WERI-Rb-1 (cell line): ENCODE data around the gene NBAS.

Experiments used
- DNase-seq: peaks from one replicate; pipeline ENCODE4 v3.0.0-alpha.2; 2020
- H3K27ac ChIP-seq: fragments of 250-450 bp; sonication (Bioruptor Pico); 2 replicates; pipeline ENCODE4 v1.5.1; 2020; ENCODE audit warnings: mild to moderate bottlenecking, moderate library complexity
- H3K27me3 ChIP-seq: fragments of 250-450 bp; sonication (Bioruptor Pico); 2 replicates; pipeline ENCODE4 v1.5.1; 2021; ENCODE audit warnings: mild to moderate bottlenecking, low read depth, moderate library complexity; ENCODE audit not compliant: insufficient read depth, severe bottlenecking
- H3K36me3 ChIP-seq: fragments of 250-450 bp; sonication (Bioruptor Pico); 2 replicates; pipeline ENCODE4 v1.5.1; 2020; ENCODE audit warnings: mild to moderate bottlenecking, moderate library complexity
- H3K4me3 ChIP-seq: 2 replicates; pipeline ENCODE4 v1.5.1; 2011; ENCODE audit warnings: low read depth, mild to moderate bottlenecking, control low read depth, low read length
- H3K9me3 ChIP-seq: fragments of 250-450 bp; sonication (Bioruptor Pico); 2 replicates; pipeline ENCODE4 v1.5.1; 2021; ENCODE audit warnings: mild to moderate bottlenecking, moderate library complexity; ENCODE audit not compliant: severe bottlenecking
- CTCF ChIP-seq: IDR thresholded peaks from 2 replicates; pipeline ENCODE4 v1.5.1; 2011; ENCODE audit warnings: low read depth, mild to moderate bottlenecking, control low read depth, inconsistent platforms, low read length

Gene NBAS

GRCh38 chr2:15538792-15539191 is 22.3 kb downstream of the NBAS start:
- H3K27me3 ChIP-seq: no peaks in the 10 kb centered on the region
- TF ChIP-seq CTCF: no peak
- H3K9me3 ChIP-seq: no peaks in the 10 kb centered on the region
- peaks cover 4% of the 10 kb centered on the region; the same call in 1 of the 2 replicates for H3K36me3 ChIP-seq
- H3K4me3 ChIP-seq: no peak overlapping the region
- no peak overlapping the region for H3K27ac ChIP-seq
- DNase-seq: no peak

DNA sequence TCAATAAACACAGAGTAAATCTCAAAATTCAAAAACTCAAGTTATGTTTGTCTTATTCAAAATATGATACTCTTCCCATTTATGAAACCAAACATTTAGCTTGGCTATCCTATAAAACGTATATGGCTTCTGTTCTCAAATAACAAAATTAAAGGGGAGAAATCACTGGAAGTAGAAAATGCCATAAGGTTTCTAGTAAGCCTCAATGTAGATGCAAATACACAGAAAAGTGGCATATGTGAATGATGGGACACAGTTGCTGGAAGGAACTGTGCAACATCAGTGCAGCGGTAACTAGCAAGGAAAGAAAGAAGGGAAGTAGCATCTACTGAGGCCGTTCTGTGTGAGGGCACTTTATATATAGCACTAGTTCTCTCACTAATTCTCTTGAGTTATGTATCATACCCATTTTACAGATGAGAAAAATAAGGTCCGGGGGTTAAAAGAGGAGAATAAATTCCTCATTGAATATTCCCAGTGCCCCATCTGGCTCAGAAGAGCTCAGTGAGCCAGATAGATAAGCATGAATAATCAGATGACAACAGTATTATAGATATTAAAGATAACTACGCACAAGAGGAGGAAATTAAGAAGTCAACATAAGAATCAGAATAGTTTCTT is 27.2 kb downstream of the NBAS start:
- Histone ChIP-seq H3K4me3 (no peak overlapping the region), H3K27me3 (no peaks in the 10 kb centered on the region), H3K27ac (no peak overlapping the region), H3K9me3 (no peaks in the 10 kb centered on the region), H3K36me3 (peaks cover 11% of the 10 kb centered on the region; the same call in 1 of the 2 replicates)
- TF ChIP-seq CTCF: no peak
- no peak for DNase-seq

- DNase-seq: no peak
- Histone ChIP-seq H3K27ac (no peak overlapping the region), H3K4me3 (no peak overlapping the region), H3K27me3 (no peaks in the 10 kb centered on the region), H3K36me3 (peaks cover 11% of the 10 kb centered on the region; the same call in 1 of the 2 replicates), H3K9me3 (no peaks in the 10 kb centered on the region)
- no peak for TF ChIP-seq CTCF
Measured at GRCh38 chr2:15532996-15533395, 28.1 kb downstream of the NBAS start.

GRCh38 chr2:15531095-15531854 is 29.9 kb downstream of the NBAS start:
- TF ChIP-seq CTCF: no peak
- Histone ChIP-seq H3K9me3 (no peaks in the 10 kb centered on the region), H3K36me3 (peaks cover 11% of the 10 kb centered on the region; the same call in 1 of the 2 replicates), H3K4me3 (no peak overlapping the region), H3K27ac (no peak overlapping the region), H3K27me3 (no peaks in the 10 kb centered on the region)
- DNase-seq: no peak

DNA sequence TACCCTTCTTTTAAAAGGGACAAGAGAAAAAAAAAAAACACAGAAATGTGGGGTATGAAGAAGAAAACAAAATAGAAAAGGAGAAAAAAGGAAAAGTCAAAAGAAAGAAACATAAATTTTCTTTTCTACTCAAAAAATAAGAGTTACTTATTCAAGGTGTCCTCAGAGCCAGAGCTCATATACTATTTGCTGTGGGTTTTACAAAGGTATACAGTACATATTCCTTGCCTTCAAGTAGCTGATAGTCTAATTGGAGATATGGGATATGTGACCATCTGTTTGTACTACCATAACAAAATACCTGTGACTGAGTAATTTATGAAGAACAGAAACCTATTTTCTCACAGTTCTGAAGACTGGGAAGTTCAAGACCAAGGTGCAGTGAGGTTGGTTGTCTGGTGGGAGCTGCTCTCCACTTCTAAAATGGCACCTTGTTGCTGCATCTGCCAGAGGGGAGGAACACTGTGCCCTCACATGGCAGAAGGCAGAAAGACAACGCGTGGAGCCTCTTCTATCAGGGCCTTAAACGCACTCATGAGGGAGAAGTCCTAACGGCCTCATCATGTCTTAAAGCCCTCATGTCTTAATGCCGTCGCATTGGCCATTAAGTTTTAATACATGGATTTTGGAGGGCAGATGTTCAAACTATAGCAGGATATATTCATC is 33.9 kb downstream of the NBAS start:
- Histone ChIP-seq H3K36me3 (no peaks in the 10 kb centered on the region; the same call in 1 of the 2 replicates), H3K4me3 (no peak overlapping the region), H3K9me3 (no peaks in the 10 kb centered on the region), H3K27me3 (no peaks in the 10 kb centered on the region), H3K27ac (no peak overlapping the region)
- TF ChIP-seq CTCF: peak; percentile 13; the same call in 1 of the 2 replicates
- peak; percentile 26 for DNase-seq
